Measurements from ENCODE around the gene TNP2. TPM values are rescaled to one million over a fixed set of nuclear protein-coding genes. Genes with fewer than 3 reads are reported as not detected.
A peak's percentile ranks its signal among the peaks of the same experiment; 100 is the strongest.

Gene TNP2
- total and polyA plus RNA-seq, 12 donors: not detected

DNA sequence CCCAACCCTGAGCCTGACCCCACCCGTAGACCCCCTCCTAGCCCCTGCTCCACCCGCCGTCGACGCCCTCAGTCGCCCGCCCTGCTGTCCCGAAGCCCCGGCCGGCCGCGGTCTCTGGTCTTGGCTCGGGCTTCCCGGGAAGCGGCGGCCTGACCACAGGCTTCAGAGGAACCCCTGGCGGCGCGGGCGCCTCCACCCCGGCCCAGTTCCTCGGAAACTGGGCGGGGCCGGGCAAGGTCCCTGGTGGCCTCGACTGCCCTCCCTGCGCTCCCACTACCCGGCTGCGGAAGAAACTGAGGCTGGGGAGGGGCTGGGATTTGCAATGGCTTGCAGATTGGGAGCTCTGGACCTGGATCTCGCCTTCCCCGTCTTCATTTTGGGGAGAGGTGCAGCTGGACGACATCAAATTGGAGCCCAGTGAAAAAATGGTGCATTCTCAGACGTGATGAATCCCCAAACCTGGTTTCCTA is 12.4 kb downstream of the TNP2 start:
- WGBS, 2 donors: 1% methylated on average over 32 of the region's 32 CpGs
- Histone ChIP-seq H3K4me3 (peak overlapping the region; percentile 42 to 93 (median 82)), H3K27ac (peak overlapping the region; percentile 92 to 100 (median 98)), H3K4me1 (peaks cover 15 to 63% (median 34%) of the 10 kb centered on the region in 9 donors), H3K27me3 (no peaks in the 10 kb centered on the region), H3K9me3 (no peaks in the 10 kb centered on the region), H3K36me3 (peaks cover 0 to 34% (median 0%) of the 10 kb centered on the region in 9 donors)
- DNase-seq: peak; percentile 63 to 76
- TF ChIP-seq, protein P1, sequence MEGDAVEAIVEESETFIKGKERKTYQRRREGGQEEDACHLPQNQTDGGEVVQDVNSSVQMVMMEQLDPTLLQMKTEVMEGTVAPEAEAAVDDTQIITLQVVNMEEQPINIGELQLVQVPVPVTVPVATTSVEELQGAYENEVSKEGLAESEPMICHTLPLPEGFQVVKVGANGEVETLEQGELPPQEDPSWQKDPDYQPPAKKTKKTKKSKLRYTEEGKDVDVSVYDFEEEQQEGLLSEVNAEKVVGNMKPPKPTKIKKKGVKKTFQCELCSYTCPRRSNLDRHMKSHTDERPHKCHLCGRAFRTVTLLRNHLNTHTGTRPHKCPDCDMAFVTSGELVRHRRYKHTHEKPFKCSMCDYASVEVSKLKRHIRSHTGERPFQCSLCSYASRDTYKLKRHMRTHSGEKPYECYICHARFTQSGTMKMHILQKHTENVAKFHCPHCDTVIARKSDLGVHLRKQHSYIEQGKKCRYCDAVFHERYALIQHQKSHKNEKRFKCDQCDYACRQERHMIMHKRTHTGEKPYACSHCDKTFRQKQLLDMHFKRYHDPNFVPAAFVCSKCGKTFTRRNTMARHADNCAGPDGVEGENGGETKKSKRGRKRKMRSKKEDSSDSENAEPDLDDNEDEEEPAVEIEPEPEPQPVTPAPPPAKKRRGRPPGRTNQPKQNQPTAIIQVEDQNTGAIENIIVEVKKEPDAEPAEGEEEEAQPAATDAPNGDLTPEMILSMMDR (IDR thresholded peaks at IDR 0.05): no peak
- intact Hi-C loops (cut with DNase I): loop anchor here (1.0 to 10.0 kb wide), 17 partner anchors 94 to 292 kb away; no protein-coding TSS in a partner anchor
- ATAC-seq: peak; percentile 36 to 78 (median 61)

DNA sequence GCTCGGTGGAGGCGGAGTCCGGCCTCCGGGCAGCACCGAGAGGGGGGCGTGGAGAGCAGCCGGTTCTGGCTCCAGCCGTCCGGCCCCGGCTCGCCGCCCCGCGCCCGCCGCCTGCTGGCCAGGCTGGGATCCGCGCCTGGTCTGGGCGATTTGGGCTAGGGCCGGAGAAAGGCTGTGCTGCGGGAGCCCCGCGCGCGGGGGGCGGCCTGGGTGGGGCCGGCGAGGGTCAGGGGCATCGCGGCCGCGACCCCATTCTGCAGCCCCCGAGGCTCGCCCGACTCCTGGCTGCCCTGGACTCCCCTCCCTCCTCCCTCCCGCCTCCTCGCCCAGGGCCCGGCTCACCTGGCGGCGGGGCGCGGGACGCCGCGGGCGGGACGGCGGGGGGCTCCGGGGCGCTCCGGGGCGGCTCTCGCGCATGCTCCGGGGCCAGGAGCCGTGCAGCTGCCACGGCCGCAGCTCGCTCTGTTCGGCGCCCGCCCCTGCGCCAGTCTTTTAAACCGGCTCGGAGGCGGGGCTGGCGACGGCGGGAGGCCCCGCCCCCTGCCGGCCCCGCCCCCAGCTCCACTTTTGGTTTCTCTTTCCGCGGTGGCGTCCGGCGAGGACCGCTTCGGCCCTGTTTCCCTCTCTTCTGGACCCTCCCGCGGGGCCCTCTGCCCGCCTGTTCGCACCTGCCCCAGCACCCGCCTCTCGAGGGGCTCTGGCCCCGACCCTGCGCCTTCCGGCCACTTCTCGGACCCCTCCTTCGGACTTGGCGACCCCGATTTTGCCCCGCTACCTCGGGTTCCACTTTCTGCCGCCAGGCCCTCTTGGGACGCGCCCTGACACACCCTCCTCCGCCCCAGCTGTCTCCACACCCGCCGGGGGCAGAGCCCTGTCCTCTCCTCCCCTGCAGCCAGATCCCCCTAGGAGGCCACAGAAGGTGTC is 13.1 kb downstream of the TNP2 start, which contains the start of gene SOCS1:
Gene SOCS1 (minus strand): TSS at position 468 of the 924 bp plus-strand sequence. CDS start 726 bp downstream, outside the sequence.
- 0% methylated on average over 80 to 98 of the region's 100 CpGs for WGBS, 2 donors
- ATAC-seq: peak; percentile 77 to 90 (median 84)
- TF ChIP-seq, protein P1 (IDR thresholded peaks at IDR 0.05): peak in 8 of 9 donors; percentile 68 to 96 (median 92)
- Histone ChIP-seq H3K27ac (peak within 1 kb of the TSS; percentile 92 to 100 (median 98)), H3K4me3 (peak within 1 kb of the TSS; percentile 42 to 93 (median 82)), H3K4me1 (peaks cover 15 to 66% (median 34%) of the 10 kb centered on the region in 9 donors), H3K9me3 (no peaks in the 10 kb centered on the region), H3K27me3 (no peaks in the 10 kb centered on the region), H3K36me3 (peaks cover 0 to 37% (median 0%) of the 10 kb centered on the region in 9 donors)
- intact Hi-C loops (cut with DNase I): loop anchor here (2.0 to 10.0 kb wide), 15 partner anchors 95 to 291 kb away; no protein-coding TSS in a partner anchor
- DNase-seq: peak; percentile 84 to 88

DNA sequence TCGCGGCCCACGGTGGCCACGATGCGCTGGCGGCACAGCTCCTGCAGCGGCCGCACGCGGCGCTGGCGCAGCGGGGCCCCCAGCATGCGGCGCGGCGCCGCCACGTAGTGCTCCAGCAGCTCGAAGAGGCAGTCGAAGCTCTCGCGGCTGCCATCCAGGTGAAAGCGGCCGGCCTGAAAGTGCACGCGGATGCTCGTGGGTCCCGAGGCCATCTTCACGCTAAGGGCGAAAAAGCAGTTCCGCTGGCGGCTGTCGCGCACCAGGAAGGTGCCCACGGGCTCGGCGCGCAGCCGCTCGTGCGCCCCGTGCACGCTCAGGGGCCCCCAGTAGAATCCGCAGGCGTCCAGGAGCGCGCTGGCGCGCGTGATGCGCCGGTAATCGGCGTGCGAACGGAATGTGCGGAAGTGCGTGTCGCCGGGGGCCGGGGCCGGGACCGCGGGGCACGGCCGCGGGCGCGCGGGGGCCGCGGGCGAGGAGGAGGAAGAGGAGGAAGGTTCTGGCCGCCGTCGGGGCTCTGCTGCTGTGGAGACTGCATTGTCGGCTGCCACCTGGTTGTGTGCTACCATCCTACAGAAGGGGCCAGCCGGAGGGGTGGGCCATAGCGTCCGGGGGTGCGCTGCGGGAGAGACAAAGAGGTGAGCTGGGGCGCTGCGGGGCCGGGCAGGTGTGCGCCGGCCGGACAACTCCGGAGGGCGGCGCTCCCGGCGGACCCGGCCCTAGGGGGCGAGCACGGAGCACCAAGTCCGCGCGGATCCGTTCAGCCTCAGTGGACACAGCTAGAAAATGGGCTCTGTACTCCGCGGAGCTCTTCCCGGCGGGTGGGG is 14.0 kb downstream of the TNP2 start:
- peaks cover 0 to 37% (median 0%) of the 10 kb centered on the region in 9 donors for H3K36me3 ChIP-seq
- TF ChIP-seq, protein P1 (IDR thresholded peaks at IDR 0.05): peak in 2 of 9 donors; percentile 19 to 21
- H3K4me1 ChIP-seq: peaks cover 15 to 66% (median 34%) of the 10 kb centered on the region in 9 donors
- DNase-seq (peak in 1 of 2 donors; percentile 41), ATAC-seq (peak in 2 of 8 donors; percentile 1 to 7)
- intact Hi-C loops (cut with DNase I): loop anchor here in 9 of 10 donors (5.0 to 10.0 kb wide), 8 partner anchors 102 to 288 kb away; no protein-coding TSS in a partner anchor
- peak overlapping the region; percentile 92 to 100 (median 98) for H3K27ac ChIP-seq
- H3K27me3 ChIP-seq: no peaks in the 10 kb centered on the region
- 4 to 7% methylated on average over 102 to 105 of the region's 105 CpGs for WGBS, 2 donors
- H3K9me3 ChIP-seq: no peaks in the 10 kb centered on the region
- peak overlapping the region; percentile 42 to 93 (median 82) for H3K4me3 ChIP-seq

Data from heart right ventricle (tissue), 16 donors.